H9 (cell line): Measurements from ENCODE around the gene COA7. TPM values are rescaled to one million over a fixed set of nuclear protein-coding genes. Genes with fewer than 3 reads are reported as not detected.

Source experiments
- DNase-seq: peaks from one replicate; pipeline ENCODE4 v3.0.0-alpha.2; 2017
- H2AFZ ChIP-seq: one replicate; pipeline ENCODE4 v1.6.1; 2013; ENCODE audit warnings: mild to moderate bottlenecking, low read length, control low read depth, moderate library complexity
- H2AK5ac ChIP-seq: 2 replicates; pipeline ENCODE4 v1.6.1; 2013; ENCODE audit warnings: low read length, control low read depth, mixed read lengths; ENCODE audit not compliant: insufficient read length
- H2BK120ac ChIP-seq: one replicate; pipeline ENCODE4 v1.6.1; 2013; ENCODE audit warnings: low read depth, mild to moderate bottlenecking, low read length, control low read depth, inconsistent platforms; ENCODE audit not compliant: poor library complexity, severe bottlenecking
- H2BK12ac ChIP-seq: 2 replicates; pipeline ENCODE4 v1.6.1; 2013; ENCODE audit warnings: low read length, control low read depth, mixed read lengths, low read depth; ENCODE audit not compliant: insufficient read length
- H2BK15ac ChIP-seq: 2 replicates; pipeline ENCODE4 v1.6.1; 2013; ENCODE audit warnings: low read depth, low read length, control low read depth
- H2BK20ac ChIP-seq: one replicate; pipeline ENCODE4 v1.6.1; 2013; ENCODE audit warnings: low read depth, mild to moderate bottlenecking, low read length, control low read depth, inconsistent platforms; ENCODE audit not compliant: poor library complexity, severe bottlenecking
- H2BK5ac ChIP-seq: 2 replicates; pipeline ENCODE4 v1.6.1; 2013; ENCODE audit warnings: low read length, control low read depth, mixed read lengths; ENCODE audit not compliant: insufficient read length
- H3K14ac ChIP-seq: 2 replicates; pipeline ENCODE4 v1.6.1; 2013; ENCODE audit warnings: low read length, control low read depth; ENCODE audit not compliant: insufficient read depth
- H3K18ac ChIP-seq: 2 replicates; pipeline ENCODE4 v1.6.1; 2013; ENCODE audit warnings: low read depth, mild to moderate bottlenecking, mixed read lengths, low read length, control low read depth; ENCODE audit not compliant: insufficient read length
- H3K23ac ChIP-seq: 2 replicates; pipeline ENCODE4 v1.6.1; 2013; ENCODE audit warnings: low read length, control low read depth, mixed read lengths, low read depth; ENCODE audit not compliant: insufficient read length
- H3K23me2 ChIP-seq: 2 replicates; pipeline ENCODE4 v1.6.1; 2013; ENCODE audit warnings: low read depth, mild to moderate bottlenecking, mixed read lengths, low read length, control low read depth; ENCODE audit not compliant: insufficient read length, poor library complexity, severe bottlenecking
- H3K27ac ChIP-seq: 2 replicates; pipeline ENCODE4 v1.5.1; 2013; ENCODE audit warnings: low read length, control low read depth, mixed read lengths, low read depth; ENCODE audit not compliant: insufficient read length
- H3K27me3 ChIP-seq: 2 replicates; pipeline ENCODE4 v1.6.1; 2013; ENCODE audit warnings: low read length, control low read depth, inconsistent platforms; ENCODE audit not compliant: insufficient read depth
- H3K4ac ChIP-seq: 2 replicates; pipeline ENCODE4 v1.6.1; 2013; ENCODE audit warnings: low read depth, mild to moderate bottlenecking, control low read depth, inconsistent platforms, low read length, moderate library complexity
- H3K4me1 ChIP-seq: 2 replicates; pipeline ENCODE4 v1.6.1; 2013; ENCODE audit warnings: low read length, control low read depth, inconsistent platforms; ENCODE audit not compliant: insufficient read depth
- H3K4me2 ChIP-seq: 2 replicates; pipeline ENCODE4 v1.6.1; 2013; ENCODE audit warnings: low read length, control low read depth, mixed read lengths; ENCODE audit not compliant: insufficient read length, insufficient read depth
- H3K56ac ChIP-seq: 2 replicates; pipeline ENCODE4 v1.6.1; 2013; ENCODE audit warnings: low read depth, mild to moderate bottlenecking, mixed read lengths, low read length, control low read depth; ENCODE audit not compliant: insufficient read length
- H3K79me1 ChIP-seq: 2 replicates; pipeline ENCODE4 v1.6.1; 2013; ENCODE audit warnings: low read depth, mild to moderate bottlenecking, moderate library complexity, low read length, control low read depth, inconsistent platforms; ENCODE audit not compliant: insufficient read depth, poor library complexity, severe bottlenecking
- H3K79me2 ChIP-seq: 2 replicates; pipeline ENCODE4 v1.6.1; 2013; ENCODE audit warnings: low read length, control low read depth, inconsistent platforms; ENCODE audit not compliant: insufficient read depth
- H3K9ac ChIP-seq: 2 replicates; pipeline ENCODE4 v1.6.1; 2013; ENCODE audit warnings: low read length, control low read depth, mixed read lengths; ENCODE audit not compliant: insufficient read length; ENCODE audit errors: extremely low read depth
- H3K9me3 ChIP-seq: one replicate; pipeline ENCODE4 v1.6.1; 2013; ENCODE audit warnings: low read depth, low read length, inconsistent platforms; ENCODE audit not compliant: control insufficient read depth
- H3T11ph ChIP-seq: one replicate; pipeline ENCODE4 v1.6.1; 2013; ENCODE audit warnings: mild to moderate bottlenecking, low read length, control low read depth, inconsistent platforms
- H4K20me1 ChIP-seq: one replicate; pipeline ENCODE4 v1.6.1; 2013; ENCODE audit not compliant: control insufficient read depth, insufficient read length, insufficient read depth
- H4K5ac ChIP-seq: 2 replicates; pipeline ENCODE4 v1.6.1; 2013; ENCODE audit warnings: low read depth, mild to moderate bottlenecking, mixed read lengths, low read length, control low read depth; ENCODE audit not compliant: insufficient read length
- H4K8ac ChIP-seq: replicated peaks from 2 replicates; pipeline ENCODE4 v1.6.1; 2013; ENCODE audit warnings: low read length, control low read depth, mixed read lengths, low read depth; ENCODE audit not compliant: insufficient read length
- H4K91ac ChIP-seq: 2 replicates; pipeline ENCODE4 v1.6.1; 2013; ENCODE audit warnings: low read depth, mild to moderate bottlenecking, moderate library complexity, mixed read lengths, low read length, control low read depth; ENCODE audit not compliant: insufficient read length
- H3K27ac Mint-ChIP-seq, 3 experiments: 2 replicates in 2 of 3; 3 replicates in 1 of 3; pipeline ENCODE4 v1.8.0; 2020 to 2021; ENCODE audit warnings: mixed read lengths in 3 of 3, mild to moderate bottlenecking in 1 of 3, moderate library complexity in 1 of 3
- H3K27me3 Mint-ChIP-seq: 2 replicates; pipeline ENCODE4 v1.8.0; 2021; ENCODE audit warnings: low read depth, mild to moderate bottlenecking, moderate library complexity, mixed read lengths
- H3K36me3 Mint-ChIP-seq, 3 experiments: 2 replicates in 2 of 3; 3 replicates in 1 of 3; pipeline ENCODE4 v1.8.0; 2020 to 2021; ENCODE audit warnings: low read depth in 3 of 3, mixed read lengths in 3 of 3; ENCODE audit not compliant: insufficient read depth in 1 of 3
- H3K4me1 Mint-ChIP-seq, 2 experiments: 2 replicates each; pipeline ENCODE4 v1.8.0; 2020; ENCODE audit warnings: mixed read lengths in 2 of 2
- H3K4me3 Mint-ChIP-seq, 2 experiments: 2 replicates in 1 of 2; 3 replicates in 1 of 2; pipeline ENCODE4 v1.8.0; 2020 to 2021; ENCODE audit warnings: mild to moderate bottlenecking in 2 of 2, mixed read lengths in 2 of 2, moderate library complexity in 1 of 2
- H3K9me3 Mint-ChIP-seq, 2 experiments: 2 replicates in 1 of 2; 3 replicates in 1 of 2; pipeline ENCODE4 v1.8.0; 2020; ENCODE audit warnings: mild to moderate bottlenecking in 2 of 2, mixed read lengths in 2 of 2, moderate library complexity in 1 of 2
- CTCF ChIP-seq: fragments of 200-600 bp; sonication (generic); conservative IDR thresholded peaks from 3 replicates; pipeline ENCODE4 v1.8.0; 2021; ENCODE audit warnings: antibody characterized with exemption, mild to moderate bottlenecking
- WGBS: extraction: QIAGEN DNeasy Blood & Tissue Kit; methylation state at CpG from one replicate; pipeline ENCODE4 v1.1.7; 2013; ENCODE audit warnings: missing lambda C conversion rate, low lambda C conversion rate, mixed read lengths; ENCODE audit not compliant: insufficient read length; ENCODE audit errors: extremely low coverage; 5-methylcytosine and 5-hydroxymethylcytosine counted together
- total RNA-seq: library from RNA; stranded (reverse); gene quantifications from 2 replicates; pipeline ENCODE4 v1.2.1, GENCODE V29; 2021

COA7 gene
- total RNA-seq, 1 experiment from 2014 or later = 69.1 TPM

- H3K27ac ChIP-seq = no peak overlapping the region
- peaks cover 10% of the 10 kb centered on the region in 2 experiments for H3K9me3 Mint-ChIP-seq
- H3K79me1 ChIP-seq = no peaks in the 10 kb centered on the region
- no peaks in the 10 kb centered on the region for H3K4me1 Mint-ChIP-seq
- no peak overlapping the region for H3K4me2 ChIP-seq
- no peak overlapping the region for H3K23ac ChIP-seq
- no peaks in the 10 kb centered on the region for H3K23me2 ChIP-seq
- H3K79me2 ChIP-seq = no peaks in the 10 kb centered on the region
- H3K9me3 ChIP-seq = no peaks in the 10 kb centered on the region
- no CpG with 5 or more reads among the region's 10 CpGs for WGBS
- DNase-seq = no peak
- H3K56ac ChIP-seq = no peak overlapping the region
- no peak overlapping the region for H4K5ac ChIP-seq
- H2BK15ac ChIP-seq = no peak overlapping the region
- H3K4me3 Mint-ChIP-seq = no peak overlapping the region
- H3K14ac ChIP-seq = no peak overlapping the region
- no peak overlapping the region for H3K27ac Mint-ChIP-seq
- no peak overlapping the region for H3K18ac ChIP-seq
- H3K36me3 Mint-ChIP-seq = peaks cover 11 to 17% (median 12%) of the 10 kb centered on the region in 3 experiments
- H3K27me3 Mint-ChIP-seq = no peaks in the 10 kb centered on the region
- no peaks in the 10 kb centered on the region for H3K27me3 ChIP-seq
- H2BK12ac ChIP-seq = no peak overlapping the region
- H3T11ph ChIP-seq = no peak overlapping the region
- H3K4ac ChIP-seq = no peak overlapping the region
- no peak overlapping the region for H3K9ac ChIP-seq
- no peaks in the 10 kb centered on the region for H4K20me1 ChIP-seq
- H3K4me1 ChIP-seq = no peaks in the 10 kb centered on the region
- H4K8ac ChIP-seq = no peak overlapping the region
- H2AFZ ChIP-seq = no peak overlapping the region
- no peak overlapping the region for H2BK120ac ChIP-seq
- TF ChIP-seq CTCF = no peak
- no peak overlapping the region for H2AK5ac ChIP-seq
- H4K91ac ChIP-seq = no peak overlapping the region
- H2BK5ac ChIP-seq = no peak overlapping the region
- no peak overlapping the region for H2BK20ac ChIP-seq
Measured at GRCh38 chr1:52738893-52739292, 40.7 kb upstream of the COA7 start.
